IMR-90 (cell line): ENCODE measurements around the gene C3orf85.

ENCODE experiments used
- MAFK ChIP-seq: IDR thresholded peaks from 2 replicates; pipeline ENCODE4 v1.6.1; 2012; ENCODE audit warnings: low read depth, low read length, improper control_type of control experiment
- TF ChIP-seq, protein P1 (sequence below): conservative IDR thresholded peaks from 2 replicates; pipeline ENCODE4 v1.5.1; 2012; ENCODE audit warnings: mild to moderate bottlenecking, low read depth, low read length, improper control_type of control experiment

GRCh38 chr3:109154979-109155378 lies 18.5 kb downstream of the C3orf85 start:
- no peak for TF ChIP-seq MAFK
- TF ChIP-seq, protein P1, sequence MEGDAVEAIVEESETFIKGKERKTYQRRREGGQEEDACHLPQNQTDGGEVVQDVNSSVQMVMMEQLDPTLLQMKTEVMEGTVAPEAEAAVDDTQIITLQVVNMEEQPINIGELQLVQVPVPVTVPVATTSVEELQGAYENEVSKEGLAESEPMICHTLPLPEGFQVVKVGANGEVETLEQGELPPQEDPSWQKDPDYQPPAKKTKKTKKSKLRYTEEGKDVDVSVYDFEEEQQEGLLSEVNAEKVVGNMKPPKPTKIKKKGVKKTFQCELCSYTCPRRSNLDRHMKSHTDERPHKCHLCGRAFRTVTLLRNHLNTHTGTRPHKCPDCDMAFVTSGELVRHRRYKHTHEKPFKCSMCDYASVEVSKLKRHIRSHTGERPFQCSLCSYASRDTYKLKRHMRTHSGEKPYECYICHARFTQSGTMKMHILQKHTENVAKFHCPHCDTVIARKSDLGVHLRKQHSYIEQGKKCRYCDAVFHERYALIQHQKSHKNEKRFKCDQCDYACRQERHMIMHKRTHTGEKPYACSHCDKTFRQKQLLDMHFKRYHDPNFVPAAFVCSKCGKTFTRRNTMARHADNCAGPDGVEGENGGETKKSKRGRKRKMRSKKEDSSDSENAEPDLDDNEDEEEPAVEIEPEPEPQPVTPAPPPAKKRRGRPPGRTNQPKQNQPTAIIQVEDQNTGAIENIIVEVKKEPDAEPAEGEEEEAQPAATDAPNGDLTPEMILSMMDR, result no peak
